NCI-H187 treated with DMSO at 0.1 percent for 48 hours (cell line): ENCODE measurements around the gene AAK1.
"Not testable (repeated sequence)": the region's sequence is repeated elsewhere in the genome, so short reads cannot be mapped to it uniquely, and the experiment has no call there.

Source experiments
- DNase-seq: peaks from one replicate; lab custom pipeline; 2025; lab: John Stamatoyannopoulos, UW

Gene AAK1

GRCh38 chr2:69600425-69600824, 43.1 kb downstream of the AAK1 start:
- DNase-seq, result no peak

GRCh38 chr2:69597843-69598610, 45.5 kb downstream of the AAK1 start:
- no peak for DNase-seq

DNA sequence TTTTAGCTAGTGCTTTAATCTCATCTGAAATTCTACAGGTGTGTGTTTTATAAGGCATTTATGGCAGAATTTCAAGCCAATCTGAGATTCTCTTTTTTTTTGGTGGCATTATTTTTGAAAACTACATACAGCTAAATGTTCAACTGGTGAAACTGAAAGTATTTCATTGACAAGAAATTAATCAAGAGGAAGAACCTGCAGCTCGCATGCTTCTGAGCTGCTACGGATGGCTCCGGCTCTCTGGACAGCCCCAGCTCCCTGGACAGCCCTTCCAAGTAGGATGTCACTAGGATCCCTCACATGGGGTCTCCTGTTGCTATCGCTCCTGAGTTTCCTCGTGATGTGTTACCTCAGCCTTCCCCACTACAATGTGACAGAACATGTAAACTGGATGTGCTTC, 46.4 kb downstream of the AAK1 start:
- DNase-seq, result no peak

DNA sequence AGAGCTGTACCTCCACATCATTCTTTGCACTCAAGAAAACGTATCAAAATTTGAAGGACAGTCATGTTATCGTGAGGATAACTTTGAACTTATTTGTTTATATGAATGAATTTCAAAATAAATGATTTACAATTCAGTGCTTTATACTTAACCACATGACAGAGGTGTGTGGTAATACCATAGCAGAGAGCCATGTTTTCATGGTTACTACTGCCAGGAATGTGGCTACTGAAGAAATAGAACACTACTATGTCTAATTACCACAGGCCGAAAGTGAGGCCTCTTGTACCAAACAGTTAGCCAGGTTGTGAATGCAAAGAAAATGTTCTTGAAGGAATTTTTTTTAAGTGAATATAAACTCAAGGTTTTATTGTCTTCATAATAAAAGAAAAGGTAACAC, 49.2 kb downstream of the AAK1 start:
- DNase-seq, result no peak

- no peak for DNase-seq
Measured at GRCh38 chr2:69592511-69592910, 51.0 kb downstream of the AAK1 start.

GRCh38 chr2:69589973-69590652, 53.4 kb downstream of the AAK1 start:
- DNase-seq, result no peak

- DNase-seq, result no peak
Measured at GRCh38 chr2:69588945-69589344, 54.6 kb downstream of the AAK1 start.

- no peak for DNase-seq
Measured at GRCh38 chr2:69588403-69588802, 55.1 kb downstream of the AAK1 start.

DNA sequence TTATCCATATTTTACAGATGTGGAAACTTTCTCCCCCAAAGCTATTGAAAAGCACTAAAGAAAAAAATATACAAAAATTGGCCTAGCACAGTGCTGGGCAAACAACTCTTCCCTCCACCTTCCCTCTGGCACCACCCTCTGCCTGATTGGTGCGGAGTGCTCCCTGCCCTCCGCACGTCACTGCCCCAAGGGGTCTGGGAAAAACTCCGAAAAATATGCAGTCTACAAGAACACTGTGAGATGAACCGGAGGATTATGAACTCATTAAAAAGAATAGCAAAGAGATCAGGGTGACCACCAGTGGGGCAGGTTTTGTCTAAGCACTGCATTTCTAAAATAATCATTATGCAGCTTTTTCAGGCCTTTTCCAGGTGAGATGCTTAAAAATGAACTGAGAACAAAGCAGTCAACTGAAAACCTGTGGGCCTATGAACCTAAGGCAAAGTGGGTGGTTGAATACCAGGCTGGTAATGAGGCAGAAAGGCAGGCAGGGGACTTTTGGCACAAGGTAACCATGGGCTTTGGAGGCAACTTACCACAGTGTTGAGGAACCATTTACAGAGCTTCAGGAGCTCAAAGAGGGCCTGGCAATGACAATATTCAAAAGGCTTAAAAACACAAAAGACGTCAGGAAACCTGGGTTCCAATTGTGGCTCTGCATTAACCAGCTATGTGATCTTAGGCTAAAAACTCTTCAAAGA, 57.5 kb downstream of the AAK1 start:
- DNase-seq, result no peak

DNA sequence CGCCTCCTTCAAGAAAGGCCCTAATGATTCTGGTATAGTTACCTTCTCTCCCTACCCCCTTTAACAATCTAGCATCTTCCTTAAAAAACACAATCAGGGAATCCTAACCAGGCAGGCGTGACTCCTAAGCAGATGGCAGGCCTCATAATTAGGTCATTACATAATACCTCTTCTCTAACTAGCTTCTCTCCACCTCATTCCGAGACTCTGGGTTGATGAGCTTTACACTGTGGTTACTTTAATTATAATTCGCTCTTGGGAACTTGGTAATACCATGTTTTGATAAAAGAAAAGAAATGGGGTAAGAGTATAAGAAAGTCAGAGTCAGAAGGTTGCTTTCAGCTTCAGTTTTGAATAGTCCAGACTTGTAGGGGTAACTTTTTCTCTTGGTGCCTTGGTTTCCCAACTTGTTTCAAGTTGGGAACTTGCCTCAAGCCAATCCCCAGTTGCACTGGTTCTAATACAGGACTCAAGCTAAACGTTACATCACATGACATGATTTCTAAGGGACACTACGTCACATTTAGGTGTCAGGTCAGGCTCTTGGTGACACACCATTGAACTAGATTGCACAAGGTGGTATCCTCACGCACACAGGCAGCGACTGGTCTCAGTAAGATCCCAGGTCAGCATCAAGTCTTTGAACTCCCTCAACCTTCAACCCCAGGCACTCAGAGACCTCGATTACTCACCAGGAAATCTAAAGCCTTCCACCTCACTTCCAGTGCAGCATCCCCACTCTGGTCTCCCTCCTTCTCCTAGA, 59.2 kb downstream of the AAK1 start:
- DNase-seq, result no peak

DNA sequence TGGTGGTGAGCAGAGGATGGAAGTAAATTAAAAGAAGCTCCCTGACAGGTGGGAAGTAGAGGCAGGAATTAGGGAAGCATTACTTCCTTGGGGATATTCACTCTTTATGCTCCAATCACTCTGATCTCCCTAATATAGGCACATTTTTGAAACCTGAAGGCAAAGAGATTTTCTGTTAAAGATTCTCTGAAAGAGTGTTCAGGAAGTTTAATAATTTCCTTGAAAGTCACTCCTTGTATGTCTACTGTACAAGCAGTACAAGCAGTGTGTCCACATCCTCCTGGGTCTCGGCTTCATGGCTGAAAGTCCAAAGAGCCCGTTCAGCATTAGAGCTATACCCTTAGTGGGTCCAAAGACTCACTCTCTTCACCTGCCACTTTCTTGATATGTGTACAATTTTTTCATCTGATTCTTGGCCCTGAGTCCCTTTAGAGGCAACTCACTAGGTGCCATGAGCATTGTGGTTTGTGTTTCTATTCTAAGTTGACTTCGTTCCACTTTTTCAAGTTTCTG, 60.2 kb downstream of the AAK1 start:
- no peak for DNase-seq

DNA sequence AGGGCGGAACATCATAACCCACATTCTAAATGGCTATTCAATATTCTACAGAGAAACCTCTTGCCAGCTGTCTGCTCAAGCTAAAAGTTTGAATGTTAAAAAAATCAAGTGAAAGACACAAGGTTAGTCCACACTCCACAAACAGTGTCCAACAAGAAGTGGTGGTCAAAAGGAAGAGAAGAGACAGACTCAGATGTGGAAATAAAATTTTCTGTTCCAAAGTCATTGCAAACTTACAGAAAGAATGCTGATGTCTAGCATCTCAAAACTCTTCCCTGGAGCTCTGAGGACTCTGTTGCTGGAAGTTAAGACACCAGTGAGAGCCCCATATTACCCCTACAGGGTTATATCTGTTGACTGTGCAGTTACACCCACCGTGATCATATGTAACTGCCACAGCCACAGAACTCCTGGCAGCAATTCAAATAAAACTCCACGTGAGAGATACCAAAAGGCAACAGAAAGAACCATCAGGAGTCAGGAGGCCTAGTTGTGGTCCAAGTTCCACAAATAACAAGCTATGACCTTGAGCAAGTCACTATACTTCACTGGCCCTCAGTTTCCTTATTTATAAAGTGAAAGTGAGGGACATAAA, 60.9 kb downstream of the AAK1 start:
- DNase-seq, result no peak

DNA sequence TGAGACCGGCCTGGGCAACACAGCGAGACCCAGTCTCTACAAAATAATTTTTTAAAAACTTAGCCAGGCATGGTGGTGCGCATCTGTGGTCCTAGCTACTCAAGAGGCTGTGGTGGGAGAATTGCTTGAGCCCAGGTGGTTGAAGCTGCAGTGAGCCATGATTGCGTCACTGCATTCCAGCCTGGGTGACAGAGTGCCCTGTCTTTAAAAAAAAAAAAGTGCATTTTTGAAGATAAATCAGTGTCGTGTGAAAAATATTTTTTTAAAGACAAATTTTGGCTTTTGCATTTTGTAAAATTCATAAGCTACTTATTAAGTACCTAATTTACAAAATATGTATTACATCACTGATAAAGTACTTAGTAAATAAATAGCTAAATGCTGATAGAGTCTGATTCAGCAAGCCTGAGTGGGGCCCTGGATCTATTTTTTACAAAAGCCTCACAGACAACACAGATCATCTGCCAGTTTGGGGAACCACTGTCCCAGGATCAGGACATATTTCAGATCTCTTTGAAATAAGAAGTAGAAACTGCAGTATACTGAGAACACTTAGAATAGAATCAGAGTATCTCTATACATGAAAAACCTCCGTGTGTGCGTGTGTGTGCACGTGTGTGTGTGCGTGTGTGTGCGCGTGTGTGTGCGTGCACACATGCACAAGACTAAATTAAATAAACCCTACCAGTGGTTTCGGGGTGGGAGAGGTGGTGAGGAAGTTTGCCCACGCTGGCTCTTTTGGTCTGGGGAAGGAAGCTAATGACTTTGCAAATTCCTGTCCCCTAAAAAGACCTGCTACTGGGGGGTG, 61.6 kb downstream of the AAK1 start:
- no peak for DNase-seq

GRCh38 chr2:69580486-69580885, 63.1 kb downstream of the AAK1 start:
- no peak for DNase-seq

- no peak for DNase-seq
Measured at GRCh38 chr2:69579536-69579935, 64.0 kb downstream of the AAK1 start.

GRCh38 chr2:69578198-69578540, 65.4 kb downstream of the AAK1 start:
- no peak for DNase-seq

DNA sequence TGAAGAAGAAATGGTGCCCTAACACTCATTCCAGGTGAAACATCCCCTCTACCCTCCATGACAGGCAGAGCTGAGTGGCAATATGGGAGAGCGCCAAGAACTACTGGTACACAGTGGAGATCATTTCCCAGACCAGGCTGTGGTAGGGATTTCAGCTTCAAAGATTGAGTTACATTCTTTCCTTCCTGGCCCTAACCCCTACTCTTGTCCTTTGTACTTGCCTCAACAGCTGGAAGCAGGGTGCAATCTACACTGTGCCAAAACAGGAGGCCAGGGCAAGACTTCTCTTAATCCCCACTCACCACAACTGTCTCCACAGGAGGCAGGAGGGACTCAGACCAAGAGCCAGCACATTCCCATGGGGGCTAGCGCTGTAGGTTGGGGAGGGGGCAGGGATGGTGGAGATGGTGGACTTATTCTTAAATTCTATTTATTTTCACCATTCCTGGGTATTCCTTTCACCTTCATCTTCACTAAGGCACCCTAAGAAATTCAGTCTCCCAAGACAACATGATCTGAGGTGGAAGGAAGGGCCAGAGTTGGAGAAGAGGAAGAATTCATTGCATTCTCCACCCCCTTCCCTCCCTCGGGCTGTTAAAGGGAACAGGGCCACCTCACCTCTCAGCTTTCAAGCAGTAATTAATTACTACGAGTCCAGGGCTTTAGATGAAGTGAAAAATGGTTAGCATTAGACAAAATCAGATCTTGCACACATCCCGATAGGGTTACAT, 65.9 kb downstream of the AAK1 start:
- no peak for DNase-seq

DNA sequence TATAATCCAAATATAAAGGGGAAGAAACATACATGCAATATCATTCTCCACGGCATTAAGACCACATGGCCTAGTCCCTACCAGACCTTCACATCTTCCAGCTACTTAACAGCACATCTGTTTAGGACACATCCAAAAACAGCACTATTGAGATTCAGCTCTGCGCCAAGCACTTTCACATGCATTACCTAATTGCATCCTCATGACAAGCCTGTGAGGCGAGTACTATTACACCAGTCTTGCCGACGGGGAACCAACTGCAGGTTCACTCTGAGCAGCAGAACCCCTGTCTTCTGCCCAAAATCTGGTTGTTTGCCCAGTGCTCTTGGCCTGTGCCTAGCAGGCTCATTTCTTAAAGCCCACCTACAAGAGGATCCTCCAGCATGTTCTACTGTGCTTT, 66.7 kb downstream of the AAK1 start:
- DNase-seq, result no peak

GRCh38 chr2:69575926-69576325, 67.6 kb downstream of the AAK1 start:
- DNase-seq, result no peak

GRCh38 chr2:69575371-69575770, 68.2 kb downstream of the AAK1 start:
- not testable (repeated sequence) for DNase-seq
